HL-60/S4 treated with phorbol 12-myristate 13-acetate at 8.2 ng/mL for 4 days and 3 days (cell line): ENCODE results near the gene MPPED1.

Source experiments
- in situ Hi-C: fragments of 300-500 bp; cut with MboI; formaldehyde crosslinking; loops from 2 replicates; pipeline ENCODE4 v1.15.0; 2022; ENCODE audit warnings: low sequenced_read_pairs

MPPED1 gene

DNA sequence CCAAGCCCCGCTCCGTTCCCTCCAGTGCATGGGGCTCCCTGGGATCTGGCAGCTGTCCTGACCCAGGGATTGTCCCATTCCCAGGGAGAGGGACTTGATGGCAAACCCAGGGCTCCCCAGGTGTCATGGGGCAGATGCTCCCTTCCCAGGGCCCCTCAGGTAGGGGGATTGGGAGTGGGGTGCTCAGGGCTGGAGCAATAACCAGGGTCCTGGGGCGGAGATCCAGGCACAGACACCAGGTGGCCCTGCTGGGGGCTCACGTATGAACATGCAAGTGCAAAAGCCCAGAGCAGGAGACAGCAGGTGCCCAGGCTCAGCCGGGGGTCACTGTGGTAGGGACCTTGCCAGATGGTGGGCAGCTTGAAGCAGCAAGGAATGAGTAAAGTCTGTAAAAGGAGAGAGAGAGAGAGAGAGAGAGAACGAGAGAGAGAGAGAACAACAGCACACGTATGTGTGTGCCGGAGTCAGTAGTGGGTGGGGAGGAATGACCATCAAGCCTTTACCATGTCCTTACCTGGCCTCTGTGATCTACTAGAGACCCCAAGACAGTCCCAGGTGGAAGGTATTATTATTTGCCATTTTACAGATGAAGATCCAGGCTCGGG is 19.3 kb upstream of the MPPED1 start:
- in situ Hi-C loops = no loop called here

DNA sequence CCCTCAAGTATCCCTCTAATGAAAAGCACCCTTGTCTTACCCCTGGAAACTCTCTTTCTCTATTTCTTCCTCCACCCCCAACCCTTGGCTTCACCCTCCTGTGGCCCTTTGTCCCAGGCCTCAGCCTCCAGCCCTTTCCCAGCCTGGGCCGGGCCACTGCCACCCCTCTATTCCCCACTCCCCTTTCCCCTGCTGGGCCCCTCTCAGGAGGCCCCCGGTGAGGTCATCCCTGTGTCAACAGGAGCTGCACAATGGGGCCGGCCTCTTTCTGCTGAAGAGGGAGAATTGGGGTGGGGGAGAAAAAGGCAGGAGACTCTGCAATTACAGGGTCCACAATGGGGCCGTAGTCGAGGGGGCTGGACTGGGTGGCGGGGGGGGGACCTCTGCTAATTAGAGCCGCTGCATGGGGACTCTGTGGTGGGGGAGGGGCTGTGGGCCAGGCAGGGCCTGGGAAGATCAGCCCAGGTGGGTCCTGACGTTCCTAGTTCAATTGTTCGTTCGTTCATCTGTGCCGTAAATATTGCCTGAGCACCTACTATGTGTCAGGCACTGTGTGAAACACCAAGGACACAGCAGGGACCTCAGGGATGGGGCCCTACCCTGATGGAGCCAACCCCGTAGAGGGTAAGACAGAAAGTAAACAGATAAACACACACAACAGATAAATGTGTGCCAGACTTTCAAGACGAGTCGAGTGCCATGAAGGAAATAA is 18.5 kb upstream of the MPPED1 start:
- in situ Hi-C loops = no loop called here

DNA sequence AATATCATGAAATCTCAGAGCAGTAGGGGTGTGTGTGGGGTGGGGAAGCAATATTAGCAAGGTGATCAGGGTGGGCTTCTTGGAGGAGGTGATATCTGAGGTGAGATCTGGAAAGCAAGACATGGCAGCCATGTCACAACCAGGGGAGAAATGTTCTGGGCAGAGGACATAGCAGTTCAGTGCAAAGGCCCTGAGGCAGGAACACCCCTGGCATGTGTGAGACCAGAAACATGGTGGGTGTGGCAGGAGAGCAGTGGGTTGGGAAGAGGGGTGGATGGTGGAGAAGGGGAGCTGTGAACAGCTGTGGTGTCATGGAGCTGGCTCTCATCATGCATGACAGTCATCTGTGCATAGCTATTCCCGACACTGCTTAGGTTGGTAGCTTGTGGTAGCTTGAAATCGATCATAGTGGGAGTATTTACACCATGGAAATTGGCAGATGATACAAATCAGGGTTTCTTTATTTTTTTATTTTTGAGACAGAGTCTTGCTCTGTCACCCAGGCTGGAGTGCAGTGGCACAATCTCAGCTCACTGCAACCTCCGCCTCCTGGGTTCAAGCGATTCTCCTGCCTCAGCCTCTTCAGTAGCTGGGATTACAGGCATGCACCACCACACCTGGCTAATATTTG is 17.9 kb upstream of the MPPED1 start:
- in situ Hi-C loops = no loop called here

DNA sequence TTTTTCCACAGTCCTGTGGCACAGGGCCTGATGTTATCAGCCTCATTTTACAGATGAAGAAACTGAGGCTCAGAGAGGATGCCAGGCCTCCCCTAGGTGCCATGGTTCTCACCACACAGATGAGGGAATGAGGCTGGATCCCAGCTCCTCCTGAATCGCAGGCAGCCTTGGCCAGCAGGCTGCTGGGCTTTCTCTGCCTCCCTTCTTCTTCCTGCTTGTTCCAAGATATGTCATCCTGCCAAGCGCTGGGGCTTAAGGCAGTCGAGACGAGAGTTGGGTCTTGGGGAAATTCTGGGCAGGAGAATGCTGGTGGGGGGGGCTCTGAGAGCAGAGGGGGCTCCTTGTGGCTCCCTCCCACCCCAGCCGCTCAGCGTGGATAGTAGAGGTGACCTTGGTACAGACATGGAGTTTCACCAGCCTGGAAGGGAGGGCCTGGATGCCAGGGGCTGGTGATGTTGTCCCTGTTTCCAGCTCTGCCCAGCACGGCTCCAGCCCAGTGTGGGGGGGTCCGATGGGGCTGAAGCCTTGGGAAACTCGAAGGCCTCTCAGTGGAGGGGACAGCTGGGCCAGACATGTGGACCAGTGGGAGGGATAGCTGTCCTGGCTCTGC is 16.6 kb upstream of the MPPED1 start:
- in situ Hi-C loops = no loop called here

DNA sequence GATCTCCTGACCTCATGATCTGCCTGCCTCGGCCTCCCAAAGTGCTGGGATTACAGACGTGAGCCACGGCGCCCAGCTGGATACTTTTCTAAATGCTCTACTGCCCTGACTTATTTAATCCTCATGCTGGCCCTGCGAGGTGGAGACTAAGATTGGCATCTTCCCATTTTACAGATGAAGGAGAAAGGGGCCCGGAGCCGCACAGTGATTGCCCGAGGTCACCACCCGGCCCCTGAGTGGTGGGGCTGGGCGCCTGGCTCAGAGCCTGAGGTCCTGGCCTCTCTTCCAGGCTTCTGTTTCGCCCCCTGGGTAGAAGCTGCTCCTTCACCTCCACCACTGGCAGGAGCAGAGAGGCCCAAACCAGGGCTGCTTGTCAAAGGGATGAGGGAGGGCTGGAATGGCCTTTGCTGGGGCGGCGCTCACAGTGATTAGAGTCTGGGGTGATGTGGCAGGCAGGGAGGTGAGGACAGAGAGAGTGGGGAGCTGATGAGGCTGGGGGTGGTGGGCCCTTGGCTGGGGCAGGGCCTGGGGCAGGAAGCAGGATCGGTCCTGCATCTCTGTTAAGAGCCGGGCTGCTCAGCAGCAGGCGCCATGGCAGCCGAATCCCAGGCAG is 15.4 kb upstream of the MPPED1 start:
- in situ Hi-C loops = no loop called here

DNA sequence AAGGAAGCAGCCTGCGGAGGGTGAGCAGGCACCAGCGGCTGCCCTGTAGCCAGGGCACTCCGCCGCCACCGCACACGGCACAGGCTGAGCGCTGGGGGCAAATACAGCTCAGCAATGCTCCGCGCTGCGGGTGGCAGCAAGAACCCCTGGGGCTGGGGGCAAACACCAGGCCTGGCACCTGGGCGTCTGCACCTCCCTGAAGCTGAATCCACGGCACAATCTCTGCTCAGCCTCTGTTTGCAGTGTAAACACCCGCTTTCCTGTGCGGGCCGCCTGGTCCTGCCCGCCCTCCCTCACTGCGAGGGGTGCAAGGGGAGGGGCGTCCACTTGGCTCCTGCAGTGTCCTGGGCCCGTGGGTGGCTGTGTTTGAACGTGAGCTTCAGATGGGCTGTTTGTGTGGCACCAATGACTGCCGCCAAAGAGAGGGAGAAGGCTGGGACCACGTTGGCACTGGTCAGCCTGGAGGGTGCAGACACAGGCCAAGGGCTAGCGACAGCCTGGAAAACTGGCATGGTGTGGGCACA is 14.8 kb upstream of the MPPED1 start:
- in situ Hi-C loops = no loop called here

DNA sequence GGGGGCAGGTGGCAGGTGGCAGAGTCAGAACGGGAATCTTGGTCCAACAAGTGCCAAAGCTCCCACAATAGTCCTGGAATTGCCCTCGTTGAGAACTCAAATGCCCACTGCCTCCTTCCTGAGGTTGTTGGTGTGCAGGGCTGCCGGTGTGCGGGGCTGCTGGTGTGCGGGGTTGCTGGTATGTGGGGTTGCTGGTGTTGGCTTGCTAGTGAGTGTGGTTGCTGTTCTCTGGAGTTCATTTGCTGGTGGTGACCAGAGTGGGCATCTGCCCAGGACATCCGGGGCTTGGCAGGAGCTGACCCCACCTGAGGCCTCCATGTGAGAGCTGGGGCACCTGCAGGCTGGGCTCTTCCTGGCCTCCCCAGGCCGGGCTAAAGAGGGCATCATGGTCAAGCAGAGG is 14.0 kb upstream of the MPPED1 start:
- in situ Hi-C loops = no loop called here

DNA sequence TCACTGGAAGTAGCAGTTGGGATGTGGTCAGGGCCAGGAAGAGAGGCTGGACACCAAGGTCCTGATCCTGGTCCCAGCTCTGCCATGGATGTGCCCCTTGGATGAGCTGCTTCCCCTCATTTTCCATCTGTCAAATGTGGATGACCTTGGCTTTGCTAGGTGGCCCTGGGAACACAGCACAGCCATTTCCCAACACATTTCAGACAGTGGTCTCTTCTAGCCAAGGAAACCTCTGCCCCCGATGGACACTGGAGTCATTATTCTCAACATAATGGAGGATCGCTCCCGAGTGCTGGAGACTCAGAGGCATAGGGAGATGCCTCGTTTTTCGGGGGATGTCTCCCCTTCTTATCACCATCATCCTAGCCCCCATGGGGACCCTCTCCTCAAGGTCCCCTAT is 13.6 kb upstream of the MPPED1 start:
- in situ Hi-C loops = no loop called here

DNA sequence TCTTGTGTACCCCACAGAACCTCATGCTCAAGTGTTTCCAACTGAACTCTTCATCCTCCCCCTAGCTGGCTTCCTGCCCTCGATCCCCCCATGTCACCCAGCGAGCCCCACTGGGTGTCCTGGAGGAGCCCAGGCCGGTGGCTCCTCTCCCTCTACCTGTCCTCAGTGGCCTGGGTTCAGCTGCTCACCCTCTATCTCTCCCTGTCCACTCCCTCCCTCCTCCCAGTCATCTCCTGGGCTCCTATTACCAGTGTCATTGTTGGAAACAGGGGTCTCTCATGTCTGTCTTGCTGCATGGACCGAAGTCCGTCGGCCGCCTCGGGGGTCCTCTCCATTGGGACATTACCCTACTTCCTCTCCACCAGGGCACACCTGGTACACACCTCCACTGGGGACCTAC is 12.9 kb upstream of the MPPED1 start:
- in situ Hi-C loops = no loop called here

DNA sequence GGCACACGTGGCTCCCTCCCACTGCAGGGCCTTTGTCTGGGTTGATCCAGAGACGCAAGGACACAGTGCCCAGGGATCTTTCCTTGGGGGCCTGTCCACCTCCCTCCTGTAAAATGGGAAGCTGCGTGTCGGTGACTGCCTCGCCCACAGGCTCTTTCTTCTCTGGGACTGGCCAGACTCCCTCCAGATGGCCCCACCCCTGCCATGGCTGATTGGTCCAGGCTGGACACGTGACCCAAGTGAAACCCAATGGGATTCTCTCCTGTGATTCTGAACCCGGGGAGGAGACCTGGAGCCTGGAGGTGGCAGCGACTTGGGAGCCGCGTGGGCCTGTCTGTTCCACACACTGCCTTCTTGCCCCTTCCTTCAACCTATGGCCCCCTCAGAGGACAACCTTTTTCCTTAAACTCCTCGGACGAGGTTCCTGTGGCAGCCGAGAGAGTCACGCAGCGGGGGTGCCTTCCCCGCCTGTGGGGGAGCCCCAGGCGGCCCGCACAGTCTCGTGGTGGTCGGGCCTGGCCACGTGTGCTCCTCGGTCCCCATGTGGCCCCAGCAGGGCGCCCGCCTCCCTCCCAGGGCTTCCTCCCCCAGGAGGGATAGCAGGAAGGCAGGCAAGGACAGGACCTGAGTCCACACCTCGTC is 12.4 kb upstream of the MPPED1 start:
- in situ Hi-C loops = no loop called here

DNA sequence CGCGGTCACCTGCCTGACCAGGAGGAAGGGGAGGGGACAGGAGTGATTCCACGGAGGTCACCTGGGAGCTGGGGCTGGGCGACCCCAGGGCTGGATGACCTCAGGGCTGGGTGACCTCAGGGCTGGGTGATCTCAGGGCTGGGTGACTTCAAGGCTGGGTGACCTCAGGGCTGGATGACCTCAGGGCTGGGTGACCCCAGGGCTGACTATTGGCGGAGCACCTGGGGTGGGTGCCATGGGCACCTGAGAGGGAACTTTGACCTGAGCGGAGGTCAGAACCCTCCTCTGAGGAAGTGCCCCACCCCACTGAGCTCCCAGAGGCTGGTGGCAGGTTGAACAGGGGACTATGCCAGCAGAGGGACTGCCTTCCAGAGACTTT is 11.8 kb upstream of the MPPED1 start:
- in situ Hi-C loops = no loop called here

DNA sequence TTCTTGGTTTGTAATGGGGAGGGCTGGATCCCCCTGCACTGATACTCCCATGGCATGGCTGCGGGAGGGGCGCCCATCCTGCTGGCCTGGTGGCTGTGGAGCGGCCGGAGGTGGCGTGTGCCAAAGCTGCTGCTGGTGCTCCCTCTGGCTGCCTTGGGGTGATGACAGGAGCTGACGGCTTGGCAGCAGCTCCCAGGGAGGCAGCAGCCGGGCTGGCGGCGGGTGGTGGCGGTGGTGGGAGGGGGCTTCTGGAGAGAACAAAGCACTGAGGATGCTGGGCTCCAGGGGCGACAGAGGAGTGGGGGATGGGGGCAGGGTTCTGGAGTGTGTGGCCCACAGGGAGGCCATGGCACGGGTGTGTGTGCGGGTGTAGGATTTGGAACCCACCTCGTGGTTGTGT is 11.4 kb upstream of the MPPED1 start:
- in situ Hi-C loops = no loop called here

DNA sequence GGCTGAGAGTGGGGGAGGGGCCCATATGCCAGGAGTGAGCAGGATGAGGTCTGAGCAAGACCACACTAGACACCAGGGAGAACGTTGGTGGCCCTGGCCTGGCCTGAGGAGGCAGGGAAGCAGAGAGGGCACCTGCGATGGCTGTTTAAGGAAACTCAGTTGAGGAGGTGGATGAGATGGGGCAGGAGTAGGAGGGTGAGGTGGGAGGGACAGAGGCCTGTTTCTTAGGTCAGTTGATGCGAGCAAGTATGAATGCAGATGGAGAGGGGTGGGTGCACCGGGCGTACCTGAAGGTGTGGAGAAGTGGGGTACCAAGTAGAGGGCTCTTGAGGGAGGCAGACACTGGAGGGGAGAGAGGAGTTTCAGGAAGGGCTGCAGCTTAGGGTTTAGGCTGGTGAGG is 10.6 kb upstream of the MPPED1 start:
- in situ Hi-C loops = no loop called here

DNA sequence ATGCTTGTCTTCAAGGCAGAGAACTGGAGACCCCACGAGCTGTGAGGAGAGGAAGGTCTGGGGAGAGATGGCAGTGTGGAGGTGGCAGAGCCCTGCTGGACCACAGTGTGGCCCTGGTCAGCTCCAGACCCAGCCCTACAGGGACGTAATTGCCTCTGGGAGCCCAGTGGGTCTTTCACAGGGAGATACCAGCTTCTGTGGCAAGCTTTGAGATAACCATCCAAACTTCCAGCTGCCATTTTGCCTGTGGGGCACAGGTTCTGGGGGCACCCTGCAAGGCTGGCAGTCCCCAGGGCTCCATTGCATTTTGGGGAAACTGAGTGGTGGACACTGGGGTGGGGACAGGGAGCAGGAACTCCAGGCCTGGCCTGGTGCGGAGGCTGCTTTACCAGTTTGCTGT is 10.2 kb upstream of the MPPED1 start:
- in situ Hi-C loops = no loop called here

DNA sequence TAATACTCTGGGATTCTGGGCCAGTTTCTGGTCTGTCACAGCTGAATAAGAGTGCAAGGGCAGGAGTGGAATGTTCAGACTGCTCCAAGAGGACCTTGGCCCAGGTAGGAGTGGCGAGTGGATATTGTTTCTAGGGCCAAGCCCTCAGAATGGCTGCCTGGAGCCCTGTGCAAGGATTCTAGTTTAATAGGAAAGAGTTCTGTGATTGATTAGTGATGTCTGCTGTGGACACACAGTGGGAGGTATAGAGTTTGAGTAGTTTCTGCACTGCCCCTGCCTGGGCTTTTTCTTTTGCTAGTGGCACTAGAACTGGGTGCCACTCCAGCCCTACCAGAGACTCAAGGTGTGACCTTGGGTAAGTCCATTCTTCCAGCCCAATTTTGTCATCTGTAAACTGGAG is 9.7 kb upstream of the MPPED1 start:
- in situ Hi-C loops = no loop called here

DNA sequence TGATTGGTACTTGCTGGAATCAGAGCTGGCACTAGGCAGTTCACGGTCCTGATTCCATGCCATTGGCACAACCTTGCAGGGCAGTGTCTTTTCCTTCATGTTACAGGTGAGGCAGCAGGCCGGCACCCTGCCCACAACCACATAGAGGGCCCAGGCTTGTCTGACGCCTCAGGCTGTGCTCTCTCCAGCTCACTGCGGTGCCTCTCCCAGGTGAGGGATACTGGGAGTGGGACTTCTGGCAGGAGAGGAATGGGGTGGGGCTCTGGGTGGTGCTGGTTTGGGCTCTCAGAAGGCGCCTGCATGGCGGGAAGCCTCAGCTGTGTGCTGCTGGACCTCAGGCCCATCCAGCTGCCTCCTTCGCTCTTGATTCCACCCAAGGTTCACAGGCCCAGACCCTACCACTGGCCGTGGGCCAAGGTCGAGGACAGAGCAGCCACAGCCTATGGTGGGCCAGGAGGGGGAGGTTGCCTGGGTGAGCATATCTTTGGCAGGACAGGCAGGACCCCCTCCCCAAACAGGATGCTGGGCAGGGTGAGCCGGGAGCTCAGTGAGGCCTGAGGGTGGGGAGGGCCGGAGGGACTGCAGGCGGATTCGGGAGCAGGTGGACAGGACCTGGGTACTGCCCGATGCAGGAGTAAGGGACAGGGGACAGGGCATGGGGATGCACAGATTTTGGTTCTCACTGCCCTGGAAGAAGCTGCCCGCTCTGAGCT is 7.0 kb upstream of the MPPED1 start:
- in situ Hi-C loops = no loop called here

DNA sequence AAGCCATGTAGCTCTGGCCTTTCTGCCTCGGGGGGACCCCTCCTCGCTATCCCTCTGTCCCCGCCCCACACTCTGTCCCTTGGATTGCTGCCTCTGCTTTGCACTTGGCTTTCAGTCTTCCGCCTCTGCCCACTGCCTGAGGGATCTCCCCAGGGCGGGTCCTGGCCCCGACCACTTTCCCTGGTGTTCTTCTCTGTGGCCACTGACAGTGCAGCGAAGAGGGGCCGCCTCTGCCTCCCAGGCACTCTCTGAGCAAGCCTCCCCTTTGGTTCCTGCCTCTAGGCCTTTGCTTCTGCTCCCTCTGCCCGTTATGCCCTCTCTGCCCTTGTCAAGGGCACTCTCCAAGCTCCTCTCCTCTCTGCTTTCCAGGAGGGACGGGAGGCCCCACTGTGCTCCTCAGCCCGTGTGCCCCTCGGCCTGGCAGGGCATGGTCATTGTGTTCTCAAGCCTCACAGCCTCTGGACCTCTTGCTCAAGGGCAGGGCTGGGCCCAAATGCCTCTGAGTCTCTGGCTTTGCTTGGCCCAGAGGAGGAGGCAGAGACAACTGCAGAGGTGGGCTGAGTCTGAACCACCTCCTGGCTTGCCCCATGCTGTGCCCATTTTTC is 5.5 kb upstream of the MPPED1 start:
- in situ Hi-C loops = no loop called here

DNA sequence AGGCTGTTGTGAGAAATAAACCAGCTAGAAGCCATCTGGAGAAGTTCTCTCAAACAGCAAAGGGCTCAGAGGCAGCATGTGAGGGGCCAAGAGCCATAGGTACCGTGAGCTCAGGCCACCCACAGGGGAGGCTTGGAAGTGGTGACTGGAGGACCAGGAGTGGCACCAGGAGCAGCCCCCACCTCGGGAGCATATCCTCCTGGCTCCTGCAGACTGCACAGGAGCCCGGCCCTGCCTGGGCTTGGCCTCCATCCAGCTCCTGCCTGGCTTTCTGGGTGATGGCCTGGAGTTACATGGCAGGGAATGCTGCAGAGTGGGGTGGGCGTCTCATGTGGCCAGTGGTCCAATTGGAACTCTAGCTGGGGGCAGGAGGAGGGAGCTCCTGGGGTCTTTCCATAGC is 4.2 kb upstream of the MPPED1 start:
- in situ Hi-C loops = no loop called here

DNA sequence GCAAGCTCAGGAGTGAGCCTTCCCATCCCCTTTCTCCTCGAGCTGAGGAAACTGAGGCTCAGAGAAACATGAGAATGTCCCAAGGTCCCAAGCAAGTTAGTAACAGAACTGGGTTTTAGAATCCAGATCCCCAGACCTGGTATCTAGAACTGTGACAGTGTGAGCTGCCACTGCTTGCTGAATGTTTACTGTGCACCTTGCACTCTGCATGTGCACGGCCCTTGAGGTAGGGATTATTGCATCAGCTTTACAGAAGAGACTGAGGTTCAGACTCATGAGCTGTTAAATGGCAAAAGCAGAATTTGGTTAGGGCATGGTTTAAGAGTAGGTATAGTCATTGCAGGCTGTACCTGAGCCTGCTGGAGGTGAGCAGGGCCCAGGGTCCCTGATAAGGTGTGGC is 3.8 kb upstream of the MPPED1 start:
- in situ Hi-C loops = no loop called here

DNA sequence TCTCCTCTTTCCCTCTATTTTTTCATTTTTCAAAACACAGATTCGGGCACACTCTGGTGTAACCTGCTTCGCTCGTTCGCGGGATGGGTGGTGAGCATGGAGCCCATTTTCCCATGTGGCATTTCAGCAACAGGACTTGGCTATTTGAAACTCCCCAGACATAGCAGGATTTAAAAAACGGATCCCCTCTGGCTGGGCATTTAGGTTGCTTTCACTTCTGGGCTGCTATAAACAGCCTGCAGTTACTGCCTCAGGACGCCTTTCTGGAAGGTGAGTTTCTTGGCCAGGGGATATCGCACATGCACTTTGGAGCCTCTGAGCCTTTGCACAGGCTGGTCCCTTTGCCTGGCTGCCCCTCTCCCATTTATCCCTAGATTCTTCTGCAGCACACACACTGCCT is 2.8 kb upstream of the MPPED1 start:
- in situ Hi-C loops = no loop called here
